ENCODE measurements around the gene BPIFB3. TPM values are rescaled to one million over a fixed set of nuclear protein-coding genes. Genes with fewer than 3 reads are reported as not detected.
"Not testable (repeated sequence)": the region's sequence is repeated elsewhere in the genome, so short reads cannot be mapped to it uniquely, and the experiment has no call there.

Gene BPIFB3
- total and polyA plus RNA-seq, 7 donors: not detected

DNA sequence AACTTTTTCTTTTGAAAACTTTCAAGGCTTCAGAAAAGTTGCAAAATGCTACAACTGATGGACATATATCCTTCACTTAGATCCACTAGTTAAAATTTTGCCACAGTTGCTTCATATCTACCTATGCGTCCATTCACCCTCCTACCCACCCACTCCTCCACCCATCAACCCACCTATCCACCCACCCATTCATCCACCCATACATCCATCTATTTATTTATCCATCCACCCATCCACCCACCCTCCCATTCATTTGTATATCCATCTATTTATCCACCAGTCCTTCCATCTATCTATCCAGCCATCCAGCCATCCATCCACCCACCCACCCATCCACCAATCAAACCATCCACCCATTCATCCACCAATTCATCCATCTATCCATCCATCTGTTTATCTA, 39.4 kb downstream of the BPIFB3 start:
- ATAC-seq: no peak
- Histone ChIP-seq H3K27me3 (ENCODE audit: insufficient read depth in 3 of 3, low read length in 2 of 3) (peaks cover 0 to 3% (median 3%) of the 10 kb centered on the region in 3 donors), H3K36me3 (ENCODE audit: insufficient read depth in 1 of 2, low read depth in 1 of 2) (no peaks in the 10 kb centered on the region), H3K4me3 (no peak overlapping the region), H3K27ac (no peak overlapping the region), H3K9me3 (no peaks in the 10 kb centered on the region), H3K4me1 (no peaks in the 10 kb centered on the region)
- DNase-seq: no peak
- intact Hi-C loops (cut with DNase I): loop anchor here in 1 of 2 donors (10.0 kb wide), 1 partner anchor 202 kb away; no protein-coding TSS in a partner anchor
- TF ChIP-seq, protein P1, sequence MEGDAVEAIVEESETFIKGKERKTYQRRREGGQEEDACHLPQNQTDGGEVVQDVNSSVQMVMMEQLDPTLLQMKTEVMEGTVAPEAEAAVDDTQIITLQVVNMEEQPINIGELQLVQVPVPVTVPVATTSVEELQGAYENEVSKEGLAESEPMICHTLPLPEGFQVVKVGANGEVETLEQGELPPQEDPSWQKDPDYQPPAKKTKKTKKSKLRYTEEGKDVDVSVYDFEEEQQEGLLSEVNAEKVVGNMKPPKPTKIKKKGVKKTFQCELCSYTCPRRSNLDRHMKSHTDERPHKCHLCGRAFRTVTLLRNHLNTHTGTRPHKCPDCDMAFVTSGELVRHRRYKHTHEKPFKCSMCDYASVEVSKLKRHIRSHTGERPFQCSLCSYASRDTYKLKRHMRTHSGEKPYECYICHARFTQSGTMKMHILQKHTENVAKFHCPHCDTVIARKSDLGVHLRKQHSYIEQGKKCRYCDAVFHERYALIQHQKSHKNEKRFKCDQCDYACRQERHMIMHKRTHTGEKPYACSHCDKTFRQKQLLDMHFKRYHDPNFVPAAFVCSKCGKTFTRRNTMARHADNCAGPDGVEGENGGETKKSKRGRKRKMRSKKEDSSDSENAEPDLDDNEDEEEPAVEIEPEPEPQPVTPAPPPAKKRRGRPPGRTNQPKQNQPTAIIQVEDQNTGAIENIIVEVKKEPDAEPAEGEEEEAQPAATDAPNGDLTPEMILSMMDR (IDR thresholded peaks at IDR 0.05): no peak
- 73 to 94% (median 80%) methylated on average over 1 of the region's 1 CpG for WGBS, 3 donors

DNA sequence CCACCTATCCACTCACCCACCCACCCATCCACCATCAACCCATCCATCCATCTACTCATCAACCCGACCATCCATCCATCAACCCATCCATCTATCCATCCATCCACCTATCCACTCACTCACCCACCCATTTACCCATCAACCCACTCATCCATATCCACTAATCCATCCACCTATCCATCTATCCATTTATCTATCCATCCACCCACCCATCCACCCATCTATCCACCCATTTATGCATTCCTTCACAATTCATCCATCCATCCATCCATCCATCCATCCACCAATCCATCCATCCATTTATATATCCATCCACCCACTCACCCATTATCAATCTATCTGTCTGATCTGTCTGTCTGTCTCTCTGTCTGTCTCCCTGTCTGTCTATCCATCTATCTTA, 39.9 kb downstream of the BPIFB3 start:
- 46 to 50% methylated on average over 1 of the region's 1 CpG; no CpG with 5 or more reads in 1 of the 3 donors for WGBS, 3 donors
- no peak for ATAC-seq
- intact Hi-C loops (cut with DNase I): loop anchor here in 1 of 2 donors (10.0 kb wide), 1 partner anchor 201 kb away; no protein-coding TSS in a partner anchor

DNA sequence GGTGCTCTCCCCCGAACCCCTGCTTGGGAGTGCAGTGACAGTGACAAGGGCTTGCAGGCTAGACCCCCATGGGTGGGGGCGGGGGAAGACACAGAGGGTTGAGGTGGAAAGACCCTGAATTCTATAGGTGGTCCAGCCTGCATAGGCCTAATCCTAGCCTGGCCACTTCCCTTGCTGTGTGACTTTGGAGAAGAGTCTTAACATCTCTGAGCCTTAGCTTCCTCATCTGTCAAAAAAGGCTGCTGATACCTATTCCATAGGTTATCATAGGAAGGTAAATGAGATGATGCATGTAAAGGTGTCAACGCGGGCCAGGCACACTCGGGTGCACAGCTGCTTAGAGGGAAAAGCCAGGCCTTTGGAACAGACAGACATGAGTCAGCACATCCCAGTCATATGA, 41.5 kb downstream of the BPIFB3 start:
- H3K9me3 ChIP-seq: no peaks in the 10 kb centered on the region
- TF ChIP-seq, protein P1 (IDR thresholded peaks at IDR 0.05): no peak
- intact Hi-C loops (cut with DNase I): loop anchor here in 1 of 2 donors (5.0 to 10.0 kb wide), 2 partner anchors 193 to 200 kb away; no protein-coding TSS in a partner anchor

More for the DNA sequence above, 39.9 kb downstream of the BPIFB3 start:
- TF ChIP-seq, protein P1 (IDR thresholded peaks at IDR 0.05): no peak
- peaks cover 0 to 3% (median 3%) of the 10 kb centered on the region in 3 donors for H3K27me3 ChIP-seq (ENCODE audit: insufficient read depth in 3 of 3, low read length in 2 of 3)
- H3K4me3 ChIP-seq: no peak overlapping the region
- H3K27ac ChIP-seq: no peak overlapping the region
- H3K36me3 ChIP-seq (ENCODE audit: insufficient read depth in 1 of 2, low read depth in 1 of 2): no peaks in the 10 kb centered on the region
- no peaks in the 10 kb centered on the region for H3K9me3 ChIP-seq
- no peak for DNase-seq
- H3K4me1 ChIP-seq: no peaks in the 10 kb centered on the region

DNA sequence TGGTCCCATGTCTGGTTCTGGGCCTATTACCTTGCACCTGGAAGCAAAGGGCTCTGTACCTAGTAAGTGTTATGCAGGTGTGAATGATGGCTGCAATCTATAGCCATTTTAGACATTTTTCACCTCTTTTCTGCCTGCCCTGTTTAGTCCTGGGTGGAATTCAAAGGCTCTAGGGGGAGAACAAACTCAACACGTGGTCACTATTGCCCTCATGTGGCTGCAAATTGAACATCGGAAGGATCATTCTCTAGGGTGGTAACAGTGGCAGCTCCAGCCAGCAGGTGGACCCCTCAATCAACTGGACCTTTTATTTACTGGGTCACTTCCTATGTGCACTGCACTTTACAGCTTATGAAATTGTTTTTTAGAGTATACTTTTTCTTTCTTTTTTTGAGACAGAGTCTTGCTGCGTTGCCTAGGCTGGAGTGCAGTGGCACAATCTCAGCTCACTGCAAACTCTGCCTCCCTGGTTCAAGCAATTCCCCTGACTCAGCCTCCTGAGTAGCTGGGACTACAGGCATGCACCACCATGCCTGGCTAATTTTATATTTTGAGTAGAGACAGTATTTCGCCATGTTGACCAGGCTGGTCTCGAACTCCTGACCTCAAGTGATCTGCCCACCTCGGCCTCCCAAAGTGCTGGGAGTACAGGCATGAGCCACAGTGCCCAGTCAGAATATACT, 42.3 kb downstream of the BPIFB3 start:
- 41 to 43% (median 42%) methylated on average over 6 of the region's 6 CpGs for WGBS, 3 donors
- ATAC-seq: peak in 1 of 4 donors; percentile 46
- H3K4me3 ChIP-seq; H3K27ac ChIP-seq; DNase-seq; H3K36me3 ChIP-seq (ENCODE audit: insufficient read depth in 1 of 2, low read depth in 1 of 2); H3K9me3 ChIP-seq; H3K27me3 ChIP-seq (ENCODE audit: insufficient read depth in 3 of 3, low read length in 2 of 3); H3K4me1 ChIP-seq: not testable (repeated sequence)
- intact Hi-C loops (cut with DNase I): loop anchor here in 1 of 2 donors (5.0 to 10.0 kb wide), 2 partner anchors 194 to 199 kb away; no protein-coding TSS in a partner anchor
- TF ChIP-seq, protein P1 (IDR thresholded peaks at IDR 0.05): peak; percentile 52

More for the DNA sequence above, 41.5 kb downstream of the BPIFB3 start:
- no peak for ATAC-seq
- no peaks in the 10 kb centered on the region for H3K4me1 ChIP-seq
- no peak overlapping the region for H3K4me3 ChIP-seq
- 77 to 88% (median 82%) methylated on average over 5 of the region's 5 CpGs for WGBS, 3 donors
- DNase-seq: no peak
- H3K27ac ChIP-seq: no peak overlapping the region
- H3K36me3 ChIP-seq (ENCODE audit: insufficient read depth in 1 of 2, low read depth in 1 of 2): no peaks in the 10 kb centered on the region
- peaks cover 0 to 3% (median 3%) of the 10 kb centered on the region in 3 donors for H3K27me3 ChIP-seq (ENCODE audit: insufficient read depth in 3 of 3, low read length in 2 of 3)
